Epithelial cell of esophagus (primary cell): ENCODE measurements around the gene DGKB.
A peak's percentile ranks its signal among the peaks of the same experiment; 100 is the strongest.

Experiments
- DNase-seq: peaks from one replicate; pipeline ENCODE4 v3.0.0; 2010; ENCODE audit warnings: low read depth
- H3K4me3 ChIP-seq: 2 replicates; pipeline ENCODE4 v1.5.1; 2011; ENCODE audit warnings: mild to moderate bottlenecking, low read length, control low read depth
- TF ChIP-seq, protein P1 (sequence below): IDR thresholded peaks from 2 replicates; pipeline ENCODE4 v1.5.1; 2011; ENCODE audit warnings: low read depth, mild to moderate bottlenecking, low read length, control low read depth, inconsistent platforms; ENCODE audit not compliant: insufficient read depth; ENCODE audit errors: missing control alignments

The DGKB gene

DNA sequence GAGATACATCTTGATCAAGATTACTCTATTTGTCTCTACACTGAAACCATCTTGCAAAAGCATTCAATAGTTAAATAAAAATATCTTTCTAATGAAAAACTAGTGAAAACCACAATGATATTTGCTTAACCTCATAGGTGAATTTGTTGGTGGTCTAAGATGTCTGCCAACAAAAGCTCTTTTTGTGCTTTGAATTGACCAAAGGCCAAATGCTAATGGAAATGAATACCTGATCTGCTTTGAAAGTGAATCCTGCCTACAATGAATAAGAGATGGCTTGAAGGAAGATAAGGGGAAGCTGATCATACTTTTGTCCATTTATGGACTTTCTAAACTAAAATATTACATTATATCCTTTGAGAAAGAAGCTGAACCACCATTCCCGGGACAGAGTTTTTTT is 684.2 kb downstream of the DGKB start:
- TF ChIP-seq, protein P1, sequence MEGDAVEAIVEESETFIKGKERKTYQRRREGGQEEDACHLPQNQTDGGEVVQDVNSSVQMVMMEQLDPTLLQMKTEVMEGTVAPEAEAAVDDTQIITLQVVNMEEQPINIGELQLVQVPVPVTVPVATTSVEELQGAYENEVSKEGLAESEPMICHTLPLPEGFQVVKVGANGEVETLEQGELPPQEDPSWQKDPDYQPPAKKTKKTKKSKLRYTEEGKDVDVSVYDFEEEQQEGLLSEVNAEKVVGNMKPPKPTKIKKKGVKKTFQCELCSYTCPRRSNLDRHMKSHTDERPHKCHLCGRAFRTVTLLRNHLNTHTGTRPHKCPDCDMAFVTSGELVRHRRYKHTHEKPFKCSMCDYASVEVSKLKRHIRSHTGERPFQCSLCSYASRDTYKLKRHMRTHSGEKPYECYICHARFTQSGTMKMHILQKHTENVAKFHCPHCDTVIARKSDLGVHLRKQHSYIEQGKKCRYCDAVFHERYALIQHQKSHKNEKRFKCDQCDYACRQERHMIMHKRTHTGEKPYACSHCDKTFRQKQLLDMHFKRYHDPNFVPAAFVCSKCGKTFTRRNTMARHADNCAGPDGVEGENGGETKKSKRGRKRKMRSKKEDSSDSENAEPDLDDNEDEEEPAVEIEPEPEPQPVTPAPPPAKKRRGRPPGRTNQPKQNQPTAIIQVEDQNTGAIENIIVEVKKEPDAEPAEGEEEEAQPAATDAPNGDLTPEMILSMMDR: no peak
- no peak for DNase-seq
- no peak overlapping the region for H3K4me3 ChIP-seq

DNA sequence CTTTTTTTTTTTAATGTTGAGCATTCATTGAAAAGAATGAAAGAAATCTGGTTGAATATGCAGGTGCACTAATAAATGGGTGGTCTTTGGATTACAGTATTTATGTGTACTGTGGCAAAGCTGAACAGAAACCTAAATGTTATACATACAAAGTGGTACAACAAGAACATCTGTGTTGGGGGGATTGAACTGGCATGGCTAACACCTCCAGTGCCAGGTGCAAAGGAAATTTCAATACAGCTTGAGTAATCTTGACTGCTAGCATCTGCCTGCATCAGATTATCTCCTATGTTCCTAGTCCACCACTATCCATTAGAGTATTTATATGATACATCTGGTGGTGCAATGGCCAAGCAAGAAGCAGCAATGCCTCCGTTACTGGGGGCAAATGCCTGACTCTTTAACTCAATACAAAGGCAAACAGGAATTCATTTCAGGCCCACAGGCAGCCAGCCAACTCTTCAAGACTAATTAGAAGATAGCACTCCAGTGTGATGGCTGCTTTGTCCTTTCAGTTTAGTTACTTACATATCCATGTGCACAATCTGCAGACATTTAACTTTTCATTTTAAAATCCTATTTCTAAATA is 692.6 kb downstream of the DGKB start:
- H3K4me3 ChIP-seq: no peak overlapping the region
- TF ChIP-seq, protein P1: no peak
- no peak for DNase-seq

DNA sequence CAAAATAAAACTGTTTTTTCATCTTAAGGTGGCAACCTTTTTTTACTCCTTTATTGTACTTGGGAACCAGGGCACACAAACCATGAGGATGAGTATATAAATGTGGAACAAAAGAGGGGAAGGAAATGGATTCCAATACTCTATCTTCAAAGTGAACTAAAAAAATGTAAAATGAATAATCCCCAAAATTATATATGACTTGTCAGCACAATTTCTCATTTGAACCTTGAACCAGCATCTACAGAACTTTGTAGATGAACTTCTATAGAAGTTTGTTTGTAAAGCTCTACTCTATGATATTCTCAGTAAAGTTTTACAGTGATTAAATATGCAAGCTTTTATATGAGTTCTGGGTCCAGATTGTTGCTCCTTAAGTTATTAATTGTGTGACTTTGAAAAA is 694.8 kb downstream of the DGKB start:
- H3K4me3 ChIP-seq: no peak overlapping the region
- DNase-seq: no peak
- TF ChIP-seq, protein P1: no peak

DNA sequence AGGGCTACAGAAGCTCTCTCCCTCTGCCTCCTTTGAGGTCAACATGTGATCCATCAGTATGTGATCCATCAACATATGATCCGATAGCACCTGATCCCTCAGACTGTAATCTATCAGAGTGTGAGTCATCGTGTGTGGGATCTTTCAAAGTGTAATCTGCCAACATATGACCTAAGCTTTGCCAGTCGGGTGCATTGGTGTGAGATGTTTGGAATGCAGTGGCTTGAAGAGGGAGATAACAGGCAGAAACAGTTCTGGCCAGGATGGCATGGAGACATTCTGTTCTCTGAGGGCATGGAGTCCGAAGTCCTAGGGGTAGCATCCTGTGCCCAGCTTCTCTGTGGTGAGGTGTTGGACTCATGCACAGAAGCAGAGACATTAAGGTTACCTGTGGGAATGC is 695.4 kb downstream of the DGKB start:
- DNase-seq: peak; percentile 37
- H3K4me3 ChIP-seq: no peak overlapping the region
- TF ChIP-seq, protein P1: no peak

DNA sequence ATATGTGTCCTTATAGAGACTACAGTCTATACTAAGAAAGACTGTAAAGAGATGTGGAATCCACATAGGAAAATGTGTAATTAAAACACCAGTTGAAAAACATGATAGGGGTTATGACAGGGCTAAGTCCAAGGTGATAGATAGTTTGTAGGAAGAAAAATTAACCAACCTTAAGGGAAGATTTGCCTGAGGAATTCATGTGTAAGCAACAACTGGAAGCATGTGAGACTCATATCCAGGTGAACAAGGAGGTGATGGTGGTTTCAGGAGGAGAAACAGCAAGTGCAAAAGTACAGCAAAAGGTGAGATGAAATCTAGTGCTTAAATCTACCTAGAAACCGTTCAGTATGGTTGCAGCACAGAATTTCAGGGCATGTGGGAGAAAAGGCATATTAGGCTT is 696.4 kb downstream of the DGKB start:
- DNase-seq: no peak
- TF ChIP-seq, protein P1: no peak
- no peak overlapping the region for H3K4me3 ChIP-seq

DNA sequence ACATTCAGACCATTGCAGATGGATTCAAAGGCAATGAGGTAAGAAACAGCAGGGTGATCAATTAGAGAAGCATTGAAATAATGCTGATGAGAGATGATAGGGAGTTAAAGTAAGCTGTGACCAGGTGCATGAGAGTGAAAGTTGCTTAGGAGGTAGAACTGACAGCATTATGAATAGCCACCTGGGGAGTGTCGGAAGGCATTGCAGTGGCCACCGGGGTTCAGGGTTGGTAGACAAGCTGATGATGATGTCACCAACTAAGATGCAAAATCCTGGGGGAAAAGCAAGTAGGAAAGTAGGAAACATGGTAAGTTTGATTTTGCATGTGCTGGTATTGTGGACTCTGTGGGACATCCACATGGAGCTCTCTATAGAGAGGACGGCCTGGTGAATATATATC is 701.2 kb downstream of the DGKB start:
- H3K4me3 ChIP-seq: no peak overlapping the region
- DNase-seq: no peak
- TF ChIP-seq, protein P1: no peak

DNA sequence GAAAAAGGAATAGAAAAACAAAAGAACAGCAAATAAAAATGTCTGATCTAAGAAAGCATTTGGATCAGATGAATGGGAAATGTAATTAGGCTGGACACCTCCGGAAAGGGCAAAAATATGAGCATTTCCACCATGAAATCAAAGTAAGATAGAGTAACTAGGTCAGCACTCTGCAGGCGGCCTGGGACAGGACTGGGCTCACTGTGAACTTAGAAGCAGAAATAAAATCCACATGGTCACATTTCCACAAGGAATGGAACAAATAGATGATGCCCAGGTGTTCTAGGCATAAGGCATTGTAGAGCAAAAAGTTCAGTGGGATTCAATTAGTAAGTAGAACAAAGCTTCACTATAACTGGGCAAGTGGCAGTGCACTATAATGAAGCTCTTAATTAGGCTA is 703.2 kb downstream of the DGKB start:
- TF ChIP-seq, protein P1: no peak
- DNase-seq: no peak
- no peak overlapping the region for H3K4me3 ChIP-seq
